Measurements from ENCODE around the gene C1QL1.
"Not testable (repeated sequence)": the region's sequence is repeated elsewhere in the genome, so short reads cannot be mapped to it uniquely, and the experiment has no call there.

C1QL1 gene

DNA sequence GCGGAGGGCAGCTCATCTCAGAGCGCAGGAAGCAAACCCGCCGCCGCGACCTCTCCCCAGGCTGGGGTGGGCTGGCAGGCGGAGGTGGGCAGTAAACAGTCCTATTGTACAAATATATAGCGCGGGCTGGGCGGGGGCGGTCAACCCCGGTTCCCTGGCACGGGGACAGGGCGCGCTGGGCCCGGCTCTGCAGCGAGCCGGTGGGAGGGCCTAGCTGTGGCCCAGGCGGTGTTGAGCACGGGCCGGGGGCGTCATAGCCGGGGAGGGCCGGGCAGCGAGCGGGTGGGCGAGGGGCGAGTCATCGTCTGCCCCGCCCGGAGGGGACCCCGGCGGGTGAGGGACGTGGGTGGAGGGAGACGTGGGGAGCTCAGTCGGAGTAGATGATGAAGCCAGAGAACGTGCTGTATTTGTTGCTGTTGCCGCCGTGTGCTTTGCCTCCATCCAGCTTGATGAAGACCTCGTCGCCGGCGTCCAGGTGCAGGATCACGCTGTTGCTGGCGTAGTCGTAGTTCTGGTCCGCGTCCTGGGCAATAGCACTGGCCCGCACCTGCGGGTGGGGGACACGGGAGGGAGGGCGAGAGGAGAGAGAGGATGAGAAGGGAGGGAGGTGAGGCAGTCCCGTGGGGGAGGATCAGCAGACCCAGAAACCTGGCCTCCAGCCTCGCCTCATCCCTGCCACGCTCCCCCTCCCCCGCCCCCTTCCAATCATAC lies 8.1 kb downstream of the C1QL1 start:
- DNase-seq, result no peak

GRCh38 chr17:44956998-44957981 lies 10.8 kb downstream of the C1QL1 start:
- no peak for DNase-seq

- no peak for DNase-seq
These were observed 12.3 kb downstream of the C1QL1 start for GRCh38 chr17:44955674-44956425.

GRCh38 chr17:44952946-44953475 lies 15.1 kb downstream of the C1QL1 start:
- no peak for DNase-seq

DNA sequence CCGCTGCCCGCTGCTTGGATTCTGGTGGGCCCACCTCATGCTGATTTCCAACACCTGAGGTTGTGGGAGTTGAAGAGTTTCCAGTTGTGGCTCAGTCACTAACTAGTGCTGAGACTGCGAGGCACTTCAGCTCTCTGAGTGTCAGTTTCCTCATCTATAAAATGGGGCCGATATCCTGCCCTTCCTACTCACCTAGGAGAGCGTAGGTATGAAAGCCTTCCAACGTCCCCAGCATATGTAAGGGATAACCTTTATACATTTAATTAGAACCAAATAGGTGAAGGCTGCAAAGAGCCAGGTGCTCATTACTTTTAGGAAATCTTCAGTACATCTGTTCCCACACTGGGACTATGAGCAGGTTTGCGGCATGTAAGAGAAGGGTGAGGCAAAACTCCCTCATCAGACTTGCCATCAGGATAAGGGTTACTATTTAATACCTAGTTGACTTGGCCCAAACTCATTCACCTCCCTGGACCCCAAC lies 19.7 kb downstream of the C1QL1 start:
- no peak for DNase-seq

- DNase-seq, result peak; percentile 97
These were observed 20.4 kb downstream of the C1QL1 start, which contains the start of gene KIF18B for GRCh38 chr17:44947461-44948314. Gene KIF18B (minus strand): TSS chr17:44947773. CDS start chr17:44936344, 11,429 bp downstream.

- not testable (repeated sequence) for DNase-seq
These were observed 22.5 kb downstream of the C1QL1 start for GRCh38 chr17:44945652-44946051.

- DNase-seq, result no peak
These were observed 25.6 kb downstream of the C1QL1 start for GRCh38 chr17:44942456-44942855.

GRCh38 chr17:44941712-44942331 lies 26.3 kb downstream of the C1QL1 start:
- DNase-seq, result no peak

- DNase-seq, result no peak
These were observed 27.3 kb downstream of the C1QL1 start for GRCh38 chr17:44940768-44941167.

GRCh38 chr17:44940317-44940716 lies 27.8 kb downstream of the C1QL1 start:
- DNase-seq, result no peak

DNA sequence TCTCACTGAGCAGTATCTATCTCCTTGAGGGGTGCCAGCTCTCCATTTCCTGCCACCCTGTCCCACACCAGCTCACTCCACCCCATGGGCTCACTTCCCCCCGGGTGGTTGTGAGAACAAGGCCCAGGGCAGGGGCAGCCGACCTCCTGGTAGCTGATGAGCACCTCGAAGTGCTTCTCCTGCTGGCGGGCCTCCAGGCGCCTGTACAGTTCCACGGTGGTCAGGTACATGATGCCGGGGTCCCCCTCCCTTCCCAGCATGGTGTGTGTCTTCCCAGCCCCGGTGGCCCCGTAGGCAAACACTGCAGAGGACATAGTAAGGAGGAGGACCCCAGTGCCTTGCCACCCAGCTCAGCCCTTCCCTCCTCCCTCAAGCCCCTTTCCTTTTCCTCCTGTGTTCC lies 33.0 kb downstream of the C1QL1 start:
- no peak for DNase-seq

DNA sequence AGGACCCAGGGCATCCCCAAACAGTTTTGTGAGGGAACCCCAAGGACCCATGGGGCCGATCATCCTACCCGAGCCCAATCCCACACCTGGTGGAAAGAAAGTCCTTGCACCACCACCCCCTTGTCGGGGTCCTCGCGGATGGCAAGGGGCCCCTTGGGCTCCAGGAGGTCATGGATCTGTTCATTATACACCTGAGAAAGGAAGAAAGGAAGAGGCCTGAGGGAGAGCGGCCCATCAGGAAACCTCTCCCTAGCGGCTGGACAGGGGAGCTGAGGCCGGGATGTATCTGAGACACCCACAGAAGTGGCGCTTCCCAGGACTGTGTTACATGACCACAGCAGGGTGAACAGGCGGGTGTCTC lies 33.4 kb downstream of the C1QL1 start:
- DNase-seq, result no peak

GRCh38 chr17:44933824-44934744 lies 34.0 kb downstream of the C1QL1 start:
- no peak for DNase-seq

DNA sequence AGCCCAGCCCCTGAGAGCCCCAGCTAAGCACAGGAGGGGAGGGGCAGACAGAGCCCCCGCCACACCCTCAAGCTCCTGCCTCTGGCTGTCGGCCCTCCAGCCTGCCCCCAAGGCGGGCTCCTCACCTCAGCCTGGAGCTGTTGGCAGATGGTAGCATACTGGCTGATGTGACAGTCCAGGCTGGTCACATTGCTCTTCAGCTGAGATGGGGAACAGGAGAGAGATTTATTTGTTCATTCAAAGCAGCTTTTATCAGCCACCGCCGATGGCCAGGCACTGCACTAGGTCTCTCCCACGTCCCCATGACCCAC lies 35.4 kb downstream of the C1QL1 start:
- DNase-seq, result no peak

DNA sequence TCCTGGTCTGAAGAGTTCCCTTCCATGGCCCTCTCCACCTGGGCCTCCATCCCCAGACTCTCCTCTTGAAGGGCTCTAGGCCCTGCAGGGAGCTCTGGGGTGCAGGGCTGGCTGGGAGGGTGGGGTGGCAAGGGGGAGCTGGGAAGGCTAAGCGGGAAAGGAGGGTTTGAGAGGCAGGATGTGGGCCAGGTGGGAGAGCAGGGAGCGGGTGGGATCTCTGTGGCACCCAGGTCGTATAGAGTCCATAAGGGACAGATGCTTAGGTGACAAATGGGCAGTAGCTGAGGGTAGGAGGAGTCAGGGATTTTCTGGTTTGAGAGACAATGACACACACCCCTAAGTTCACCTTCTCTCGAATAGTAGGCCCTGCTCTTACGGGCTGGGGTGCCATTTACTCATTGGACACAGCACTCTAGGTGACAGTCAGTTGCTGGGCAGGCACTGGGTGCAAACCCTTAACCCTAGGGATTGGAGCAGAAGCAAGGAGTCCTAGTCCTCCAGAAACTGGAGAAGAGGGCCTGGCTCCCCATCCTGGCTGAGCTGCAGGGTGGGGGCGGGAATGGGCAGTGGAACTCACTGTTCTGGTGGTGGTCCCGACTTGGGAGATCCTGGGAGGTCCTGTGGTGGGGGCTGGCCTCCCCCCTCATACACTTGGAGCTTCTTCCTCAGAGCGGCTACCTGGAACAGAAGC lies 35.9 kb downstream of the C1QL1 start:
- no peak for DNase-seq

DNA sequence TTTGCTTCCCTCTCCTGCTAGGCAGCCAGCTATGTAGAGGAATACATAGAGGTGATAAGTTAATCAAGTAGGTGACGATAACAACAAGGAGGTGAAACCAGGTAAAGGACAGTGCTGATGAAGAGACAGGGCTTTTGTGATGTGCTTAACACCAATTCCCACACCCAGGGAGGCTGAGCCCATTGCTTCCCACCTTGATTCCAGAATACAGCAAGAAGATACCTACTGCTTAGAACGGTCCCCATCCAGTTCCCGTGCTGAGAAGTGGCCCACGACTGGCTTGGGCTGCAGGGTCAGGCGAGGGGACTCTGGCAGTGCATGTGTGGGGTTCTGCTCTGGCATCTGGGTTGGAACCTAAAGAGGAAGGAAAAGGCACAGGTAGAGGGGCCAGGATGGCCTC lies 36.7 kb downstream of the C1QL1 start:
- DNase-seq, result no peak

- DNase-seq, result no peak
These were observed 37.4 kb downstream of the C1QL1 start for GRCh38 chr17:44930667-44931066.

GRCh38 chr17:44928950-44929720 lies 39.0 kb downstream of the C1QL1 start:
- DNase-seq, result no peak
